Neuron (in vitro differentiated cells): Measurements from ENCODE around the gene OR5W2.
"Not testable (repeated sequence)": the region's sequence is repeated elsewhere in the genome, so short reads cannot be mapped to it uniquely, and the experiment has no call there.

Experiments used
- H2AFZ ChIP-seq: one replicate; pipeline ENCODE4 v1.6.1; 2013; ENCODE audit warnings: low read depth, mild to moderate bottlenecking, inconsistent platforms, low read length, moderate library complexity
- H3K27me3 ChIP-seq: one replicate; pipeline ENCODE4 v1.6.1; 2013; ENCODE audit warnings: low read length; ENCODE audit not compliant: insufficient read depth
- H3K36me3 ChIP-seq: one replicate; pipeline ENCODE4 v1.6.1; 2013; ENCODE audit warnings: low read length; ENCODE audit not compliant: insufficient read depth
- H3K4me1 ChIP-seq: one replicate; pipeline ENCODE4 v1.6.1; 2013; ENCODE audit warnings: low read length; ENCODE audit not compliant: insufficient read depth
- H3K4me3 ChIP-seq: 2 replicates; pipeline ENCODE4 v1.5.1; 2013; ENCODE audit warnings: mild to moderate bottlenecking, low read length, moderate library complexity
- H3K9me3 ChIP-seq: one replicate; pipeline ENCODE4 v1.6.1; 2013; ENCODE audit warnings: low read length

The OR5W2 gene

DNA sequence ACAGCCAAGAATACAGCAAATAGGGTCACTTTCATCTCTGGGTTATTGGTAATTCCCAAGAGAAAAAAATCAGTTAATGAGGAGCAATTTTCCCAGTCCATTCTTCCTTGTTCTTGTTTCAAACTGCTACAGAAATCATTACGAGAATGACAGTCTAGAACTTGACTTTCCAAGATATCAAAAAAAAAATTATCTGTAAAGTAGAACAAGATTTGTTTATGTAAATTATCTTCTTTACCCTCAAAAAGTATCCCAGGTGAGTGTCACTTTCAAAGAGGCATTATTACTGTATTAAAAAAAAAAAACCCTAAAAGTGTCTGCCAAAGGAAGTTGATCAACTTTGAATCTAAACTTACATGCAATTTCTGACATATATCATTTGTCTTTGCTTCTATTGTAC, at the start of gene OR5W2:
Gene OR5W2, minus strand, starts transcription at position 101 of the 400 bp plus-strand sequence. Its CDS starts 0 bp downstream, at position 101.
- Histone ChIP-seq H2AFZ (no peak within 1 kb of the TSS), H3K27me3 (no peaks in the 10 kb centered on the region), H3K36me3 (no peaks in the 10 kb centered on the region), H3K4me1 (no peaks in the 10 kb centered on the region), H3K4me3 (no peak within 1 kb of the TSS), H3K9me3 (no peaks in the 10 kb centered on the region)

DNA sequence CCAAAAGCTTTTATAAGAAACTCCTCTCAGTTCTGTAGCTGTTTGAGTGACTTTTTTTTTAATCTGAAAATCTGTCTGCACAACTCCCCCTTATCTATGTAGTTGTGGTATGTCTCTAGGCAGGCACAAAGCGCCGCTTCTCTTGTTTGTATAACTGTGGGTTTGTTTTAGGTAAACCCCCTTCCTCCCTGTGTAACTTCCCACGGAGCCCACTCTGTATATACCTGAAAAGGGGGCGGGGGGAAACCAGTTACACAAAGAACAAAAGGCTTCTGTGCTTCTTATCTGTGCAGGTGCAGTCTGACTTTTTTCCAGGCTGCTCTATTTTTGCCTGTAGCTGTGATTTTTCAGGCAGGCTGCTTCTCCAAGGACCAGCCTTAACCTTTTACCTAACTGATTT, 42.1 kb upstream of the OR5W2 start:
- Histone ChIP-seq H3K9me3 (no peaks in the 10 kb centered on the region), H2AFZ (no peak overlapping the region), H3K36me3 (no peaks in the 10 kb centered on the region), H3K4me3 (no peak overlapping the region), H3K27me3 (no peaks in the 10 kb centered on the region), H3K4me1 (no peaks in the 10 kb centered on the region)

DNA sequence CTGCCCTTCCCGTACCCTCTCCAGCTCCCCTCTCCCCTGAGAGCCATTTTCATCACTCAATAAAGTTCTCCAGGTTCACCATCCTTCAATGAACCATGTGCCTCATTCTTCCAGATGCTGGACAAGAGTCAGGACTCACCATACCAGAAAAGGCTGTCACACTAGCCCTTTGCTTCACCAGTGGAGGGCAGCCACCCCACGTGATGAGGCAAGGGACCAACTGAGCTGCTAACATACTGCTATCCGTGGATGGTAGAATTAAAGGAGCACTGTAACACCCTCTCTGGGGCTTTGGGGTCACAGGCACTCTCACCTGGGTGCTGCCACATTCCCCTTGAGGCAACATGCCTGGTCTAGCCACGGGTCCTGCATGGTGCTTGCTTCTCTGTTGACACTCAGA, 34.9 kb upstream of the OR5W2 start:
- H3K4me1 ChIP-seq = no peaks in the 10 kb centered on the region
- no peak overlapping the region for H2AFZ ChIP-seq
- H3K4me3 ChIP-seq = no peak overlapping the region
- H3K36me3 ChIP-seq = no peaks in the 10 kb centered on the region
- H3K9me3 ChIP-seq = no peaks in the 10 kb centered on the region
- H3K27me3 ChIP-seq = no peaks in the 10 kb centered on the region

DNA sequence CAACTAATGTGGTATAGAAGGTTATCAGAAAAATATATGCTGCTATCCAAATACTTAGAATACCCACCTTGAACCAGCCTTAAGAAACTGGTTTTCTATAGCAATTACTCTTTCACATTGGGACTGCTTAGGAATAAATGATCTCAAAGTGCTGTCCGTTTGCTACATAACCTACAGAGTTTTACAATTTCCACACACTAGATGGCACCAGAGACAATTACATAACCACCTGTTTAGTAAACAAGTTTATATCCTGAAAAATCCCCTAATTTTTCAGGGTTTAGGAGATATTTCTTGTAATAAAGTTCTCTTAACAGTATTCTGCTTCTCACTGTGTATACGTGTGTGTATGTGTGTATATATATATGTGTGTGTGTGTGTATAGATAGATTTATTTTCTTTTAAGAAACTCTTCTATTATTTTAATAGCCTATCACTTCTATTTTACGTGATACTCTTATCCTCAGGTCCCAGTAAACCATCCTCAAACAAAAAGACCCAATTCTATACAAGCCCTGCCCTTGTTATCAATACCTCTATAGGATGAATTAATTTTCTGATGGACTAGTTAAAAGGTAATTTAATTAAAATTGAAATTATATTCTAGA, 28.5 kb upstream of the OR5W2 start:
- no peak overlapping the region for H3K4me3 ChIP-seq
- H3K4me1 ChIP-seq = no peaks in the 10 kb centered on the region
- H3K9me3 ChIP-seq = no peaks in the 10 kb centered on the region

DNA sequence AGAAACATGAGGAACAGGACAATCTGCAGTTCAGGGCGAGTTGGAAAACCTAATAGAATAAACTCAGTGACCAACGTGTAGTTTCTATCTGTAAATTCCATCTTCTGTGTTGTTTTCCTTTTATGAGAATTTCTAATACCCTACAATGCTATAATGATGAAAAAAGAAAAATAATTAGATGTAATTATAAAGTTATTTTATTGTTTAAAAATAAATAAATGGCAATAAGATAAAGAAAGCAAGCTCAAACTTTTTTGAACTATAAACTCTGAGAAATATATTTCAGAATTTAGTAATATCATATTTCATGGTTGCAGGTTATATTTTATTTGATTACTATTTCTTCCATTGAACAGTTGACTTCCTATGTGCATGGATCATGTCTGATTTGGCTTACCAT, 21.9 kb upstream of the OR5W2 start, which contains the start of gene OR5I1:
Gene OR5I1, minus strand, starts transcription at position 101 of the 400 bp plus-strand sequence. Its CDS starts 0 bp downstream, at position 101.
- H3K4me1 ChIP-seq = no peaks in the 10 kb centered on the region
- no peaks in the 10 kb centered on the region for H3K36me3 ChIP-seq
- H3K27me3 ChIP-seq = no peaks in the 10 kb centered on the region
- no peak within 1 kb of the TSS for H3K4me3 ChIP-seq
- no peak within 1 kb of the TSS for H2AFZ ChIP-seq
- no peaks in the 10 kb centered on the region for H3K9me3 ChIP-seq

More for the DNA sequence above, 28.5 kb upstream of the OR5W2 start:
- Histone ChIP-seq H3K36me3 (no peaks in the 10 kb centered on the region), H3K27me3 (no peaks in the 10 kb centered on the region), H2AFZ (no peak overlapping the region)

DNA sequence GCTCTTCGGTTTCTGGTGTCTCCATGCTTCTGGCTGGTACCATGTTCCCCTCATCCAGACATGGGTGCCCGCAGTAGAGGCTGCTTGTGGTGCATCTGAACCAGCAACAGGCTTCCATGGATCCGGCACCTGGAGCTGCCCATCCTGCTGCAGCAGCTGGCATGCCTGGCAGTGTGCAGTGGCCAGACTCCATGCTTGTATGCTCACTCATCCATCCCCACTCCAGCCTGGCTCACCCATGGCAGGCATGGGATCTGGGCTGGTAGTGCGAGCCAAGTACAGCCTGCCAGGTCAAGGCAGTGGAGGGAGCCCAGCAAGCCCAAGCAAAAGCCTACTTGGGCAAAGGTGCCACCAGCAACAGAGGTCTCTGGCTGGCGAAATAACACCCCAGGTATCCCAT, 6.2 kb upstream of the OR5W2 start:
- no peaks in the 10 kb centered on the region for H3K9me3 ChIP-seq

DNA sequence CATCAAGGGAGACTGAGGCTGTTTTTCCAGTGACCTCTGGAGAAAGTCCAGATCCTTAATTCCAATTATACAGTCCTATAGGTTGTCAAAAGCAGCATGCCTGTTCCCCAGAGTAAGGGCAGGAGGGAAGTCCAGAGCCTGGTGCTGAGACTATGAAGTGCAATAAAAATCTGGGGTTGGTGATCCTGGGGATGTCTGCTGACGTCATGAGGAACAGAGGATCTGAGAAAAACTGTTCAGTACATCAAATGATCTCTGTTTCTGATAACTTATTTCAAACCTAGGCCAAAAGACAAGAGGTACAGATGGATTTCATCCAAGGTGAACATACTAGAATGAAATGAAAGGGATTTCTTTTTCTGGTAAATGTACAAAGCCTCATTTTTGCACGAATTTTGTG, 12.1 kb downstream of the OR5W2 start:
- Histone ChIP-seq H3K4me1 (no peaks in the 10 kb centered on the region), H3K9me3 (no peaks in the 10 kb centered on the region), H3K4me3 (no peak overlapping the region), H3K36me3 (no peaks in the 10 kb centered on the region), H3K27me3 (no peaks in the 10 kb centered on the region), H2AFZ (no peak overlapping the region)

More for the DNA sequence above, 6.2 kb upstream of the OR5W2 start:
- Histone ChIP-seq H3K36me3 (no peaks in the 10 kb centered on the region), H3K4me3 (no peak overlapping the region), H3K27me3 (no peaks in the 10 kb centered on the region), H2AFZ (no peak overlapping the region), H3K4me1 (no peaks in the 10 kb centered on the region)

DNA sequence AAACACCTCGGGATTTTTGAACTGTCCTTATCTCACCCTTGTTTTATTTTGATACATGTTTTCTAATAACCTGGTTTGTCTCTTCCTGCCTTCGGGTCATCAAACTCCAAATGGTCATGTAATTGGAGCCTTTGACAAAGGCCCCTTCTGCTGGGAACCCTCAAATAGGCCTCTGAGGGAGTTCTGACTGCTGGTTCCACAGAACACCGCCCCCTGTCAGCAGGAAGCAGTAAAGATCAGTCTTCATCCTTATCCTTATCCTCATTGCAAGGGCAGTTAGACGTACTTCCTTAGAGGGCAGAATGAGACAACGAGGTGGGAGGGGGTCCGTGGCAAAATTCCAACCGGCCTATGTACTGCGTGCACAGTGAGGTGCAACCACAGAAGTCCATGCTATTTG, 19.2 kb downstream of the OR5W2 start:
- H3K4me1 ChIP-seq = no peaks in the 10 kb centered on the region
- H3K36me3 ChIP-seq = no peaks in the 10 kb centered on the region
- H2AFZ ChIP-seq = no peak overlapping the region

GRCh38 chr11:55885481-55885880, 28.9 kb downstream of the OR5W2 start:
- not testable (repeated sequence) for H3K9me3 ChIP-seq, H2AFZ ChIP-seq, H3K4me3 ChIP-seq, H3K36me3 ChIP-seq, H3K27me3 ChIP-seq, H3K4me1 ChIP-seq

More for the DNA sequence above, 19.2 kb downstream of the OR5W2 start:
- Histone ChIP-seq H3K4me3 (no peak overlapping the region), H3K9me3 (no peaks in the 10 kb centered on the region), H3K27me3 (no peaks in the 10 kb centered on the region)

DNA sequence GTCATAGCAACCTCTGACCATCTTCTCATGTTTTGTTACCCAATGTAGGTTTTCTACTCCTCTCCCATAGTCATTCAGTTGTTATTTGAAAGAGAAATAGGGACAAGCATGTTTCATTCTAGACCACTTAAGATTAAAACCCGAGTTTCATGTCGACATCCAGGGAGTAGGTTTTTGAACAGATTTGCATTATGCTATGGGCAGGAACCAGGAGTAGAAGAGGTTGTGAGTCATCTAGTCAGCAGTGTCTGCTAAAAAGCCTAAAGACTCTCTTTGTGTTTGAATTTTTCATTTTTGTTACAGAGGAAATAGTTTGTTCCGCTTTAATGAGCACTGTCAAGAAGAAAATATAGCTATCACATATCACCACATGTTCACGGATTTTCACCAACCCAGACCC, 29.4 kb downstream of the OR5W2 start:
- not testable (repeated sequence) for H3K36me3 ChIP-seq, H2AFZ ChIP-seq, H3K27me3 ChIP-seq, H3K4me3 ChIP-seq, H3K9me3 ChIP-seq, H3K4me1 ChIP-seq

DNA sequence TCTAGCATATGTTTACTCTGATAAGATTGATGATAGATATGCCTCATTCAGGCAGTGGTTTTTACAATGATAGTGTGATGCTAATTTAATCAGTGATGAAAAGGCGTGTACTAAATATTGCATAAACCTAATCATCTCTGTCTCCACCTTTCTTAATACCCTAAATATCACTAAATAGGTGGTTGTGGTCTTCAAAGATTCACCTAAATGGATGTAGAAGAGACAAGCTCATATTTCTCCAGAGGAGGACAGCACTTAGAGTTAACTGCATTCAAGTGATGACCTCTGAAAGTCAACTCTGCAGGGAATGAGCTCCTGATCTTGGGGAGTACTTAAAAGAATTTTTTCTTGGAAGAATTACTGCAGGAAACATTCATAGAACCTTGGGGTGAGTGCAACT, 31.4 kb downstream of the OR5W2 start, which contains the start of gene TRIM51:
Gene TRIM51, plus strand, starts transcription at position 301 of the 400 bp plus-strand sequence. CDS start 2,132 bp downstream, outside the sequence.
- not testable (repeated sequence) for H3K9me3 ChIP-seq, H2AFZ ChIP-seq, H3K27me3 ChIP-seq, H3K4me3 ChIP-seq, H3K4me1 ChIP-seq, H3K36me3 ChIP-seq

GRCh38 chr11:55873146-55873545, 41.2 kb downstream of the OR5W2 start:
- not testable (repeated sequence) for H3K4me1 ChIP-seq, H3K4me3 ChIP-seq, H3K9me3 ChIP-seq, H3K36me3 ChIP-seq, H3K27me3 ChIP-seq, H2AFZ ChIP-seq

DNA sequence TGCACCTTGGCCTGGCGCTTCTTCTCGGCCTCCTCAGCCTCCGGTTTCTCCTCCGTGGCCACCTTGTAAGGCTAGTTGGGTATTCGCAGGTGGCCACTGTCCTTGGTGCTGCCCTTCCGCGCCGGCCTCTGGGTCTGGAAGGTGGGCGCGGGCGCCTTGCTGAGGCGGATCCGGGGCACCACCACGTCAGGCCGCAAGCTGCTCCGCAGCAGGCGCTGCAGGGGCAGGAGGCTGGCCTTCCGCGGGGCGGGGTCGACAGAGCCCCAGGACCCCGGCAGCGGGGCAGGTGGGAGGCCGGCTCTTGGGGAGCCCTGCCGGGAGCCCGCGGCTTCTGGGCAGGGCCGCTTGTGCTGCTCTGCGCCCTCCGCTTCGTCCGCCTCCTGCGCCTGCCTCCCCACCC, 41.7 kb downstream of the OR5W2 start:
- not testable (repeated sequence) for H3K4me1 ChIP-seq, H2AFZ ChIP-seq, H3K27me3 ChIP-seq, H3K9me3 ChIP-seq, H3K36me3 ChIP-seq, H3K4me3 ChIP-seq

GRCh38 chr11:55867354-55867753, 47.0 kb downstream of the OR5W2 start:
- H3K36me3 ChIP-seq, H3K4me3 ChIP-seq, H3K4me1 ChIP-seq, H2AFZ ChIP-seq, H3K9me3 ChIP-seq, H3K27me3 ChIP-seq: not testable (repeated sequence)
